T follicular helper cell (primary cell): ENCODE data around the gene C1orf52.
"Not testable (repeated sequence)": the region's sequence is repeated elsewhere in the genome, so short reads cannot be mapped to it uniquely, and the experiment has no call there.

ENCODE experiments used
- DNase-seq: peaks from one replicate; pipeline ENCODE4 v3.0.0-alpha.2; 2020; ENCODE audit warnings: low read depth

Gene C1orf52

DNA sequence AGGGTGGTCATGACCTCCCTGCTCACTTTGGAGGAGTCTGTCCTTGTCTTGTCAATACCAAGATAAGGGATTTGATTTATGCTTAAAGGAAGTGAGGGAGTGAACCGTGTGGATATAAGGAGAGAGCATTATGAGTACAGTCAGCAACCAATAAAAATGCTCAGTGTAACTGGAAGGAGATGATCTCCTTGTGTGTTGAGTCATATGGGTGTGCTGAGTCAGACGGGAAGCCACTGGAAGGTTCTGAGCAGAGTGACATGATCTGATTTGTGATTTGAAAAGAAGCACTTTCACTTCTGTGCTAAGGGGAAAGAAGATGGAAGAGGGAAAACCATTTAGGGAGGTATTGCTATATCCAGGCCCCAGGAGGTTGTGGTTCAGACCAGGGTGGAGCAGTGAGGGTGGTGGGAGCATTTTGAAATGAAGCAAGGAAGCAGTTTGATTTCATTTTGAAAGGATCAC is 19.4 kb upstream of the C1orf52 start:
- no peak for DNase-seq

DNA sequence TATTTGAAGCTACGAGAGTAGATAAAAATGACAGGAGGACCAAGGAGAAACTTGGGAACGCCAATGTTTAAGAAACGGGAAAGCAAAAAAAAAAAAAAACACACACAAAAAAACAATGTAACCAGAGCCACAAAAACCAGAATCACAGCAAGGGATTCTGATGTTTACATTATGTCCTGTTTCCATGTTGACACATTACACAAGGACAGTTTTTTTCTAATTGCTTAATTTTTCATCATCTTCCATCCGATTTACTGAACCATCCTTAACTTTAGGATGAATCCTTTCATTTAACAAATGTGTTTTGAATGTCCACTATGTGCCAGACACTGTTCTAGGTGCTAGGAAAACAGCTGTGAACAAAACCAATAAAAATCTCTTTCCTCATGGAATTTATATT is 18.3 kb upstream of the C1orf52 start:
- DNase-seq: no peak

DNA sequence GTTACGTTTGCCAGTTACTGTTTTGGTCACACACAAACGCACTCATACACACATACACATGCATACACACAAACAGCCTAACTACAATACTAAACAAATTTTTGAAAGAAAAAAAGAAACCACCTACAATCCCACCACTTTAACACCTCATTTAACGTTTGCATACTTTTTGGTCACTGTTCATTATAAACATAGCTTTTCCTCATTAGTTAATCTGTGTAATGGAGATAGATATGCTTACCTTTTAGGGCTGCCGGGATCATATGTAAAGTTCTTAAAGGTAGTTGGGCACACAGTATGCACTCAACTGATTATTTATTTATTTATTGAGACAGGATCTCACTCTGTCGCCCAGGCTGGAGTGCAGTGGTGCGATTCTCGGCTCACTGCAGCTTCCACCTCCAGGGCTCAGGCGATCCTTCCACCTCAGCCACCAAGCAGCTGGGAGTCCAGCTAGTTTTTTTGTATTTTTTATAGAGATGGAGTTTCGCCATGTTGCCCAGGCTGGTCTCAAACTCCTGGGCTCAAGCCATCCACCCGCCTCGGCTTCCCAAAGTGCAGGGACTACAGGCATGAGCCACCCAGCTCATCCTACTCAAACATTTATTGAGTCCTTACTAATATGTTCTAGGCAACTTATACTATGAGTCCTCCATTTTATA is 17.6 kb upstream of the C1orf52 start:
- no peak for DNase-seq

DNA sequence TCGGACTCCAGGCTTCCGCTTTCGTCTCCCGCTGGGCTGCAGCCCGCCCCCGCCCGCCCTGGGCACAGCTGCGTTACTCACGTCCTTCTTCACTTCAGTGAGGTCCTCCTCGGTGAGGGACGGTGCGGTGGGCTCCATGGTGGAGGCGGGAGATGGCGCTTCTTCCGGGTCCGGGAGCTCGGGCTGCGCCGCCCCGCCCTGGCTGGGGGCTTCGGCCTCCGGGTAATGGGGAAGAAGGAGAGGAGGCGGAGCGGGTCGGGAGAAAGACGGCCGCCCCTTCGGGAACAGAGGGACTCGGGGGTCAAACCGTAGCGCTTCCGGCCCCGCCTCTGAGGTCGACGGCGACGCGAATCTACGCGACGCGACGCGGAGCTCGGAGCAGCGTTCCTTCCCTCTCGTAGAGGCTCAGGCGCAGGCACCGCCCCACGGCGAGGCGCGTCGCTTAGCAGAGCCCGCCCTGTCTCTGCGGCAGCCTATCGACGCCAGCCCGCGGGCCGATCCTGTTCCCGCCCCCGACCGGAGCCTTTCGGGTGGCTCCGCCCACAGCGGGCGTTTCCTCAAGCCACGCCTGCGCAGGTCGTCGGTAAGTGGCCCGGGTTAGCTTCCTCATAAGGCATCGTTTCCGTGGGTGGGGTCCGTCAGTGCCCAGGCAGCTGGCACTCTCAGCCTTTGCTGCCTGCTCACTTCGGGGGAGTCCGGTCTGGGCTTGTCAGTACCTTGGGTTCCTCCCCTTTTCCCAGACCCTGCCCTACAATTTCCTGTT is 16.9 kb upstream of the C1orf52 start, which contains the start of gene BCL10:
Gene BCL10 (minus strand): TSS at position 418 of the 763 bp plus-strand sequence. CDS start 280 bp downstream, at position 138.
- DNase-seq: peak; percentile 95

DNA sequence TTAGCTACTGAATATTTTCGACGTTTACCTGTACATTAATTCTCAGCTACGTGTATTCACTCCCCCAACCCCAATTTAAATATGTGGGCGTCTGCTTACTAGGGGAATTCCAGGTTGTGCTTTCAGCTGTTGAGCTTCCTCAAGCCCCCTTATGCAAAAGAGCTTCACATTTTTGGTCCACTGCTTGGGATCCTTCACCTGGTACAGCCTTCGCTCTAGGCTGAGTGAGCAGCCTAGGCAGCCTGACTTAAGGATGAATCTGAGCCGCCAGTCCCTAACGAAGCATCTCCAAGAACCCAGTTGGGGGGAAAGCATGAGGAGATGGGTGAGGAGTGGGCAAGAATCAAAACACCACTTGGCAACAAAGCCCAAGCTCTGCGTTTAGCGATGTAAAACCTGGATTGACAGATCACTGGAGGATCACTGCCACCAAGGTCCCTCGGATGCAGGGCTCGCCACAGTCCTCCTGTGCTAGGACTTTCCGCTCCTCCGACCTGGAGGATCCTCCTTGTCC is 16.3 kb upstream of the C1orf52 start:
- no peak for DNase-seq

DNA sequence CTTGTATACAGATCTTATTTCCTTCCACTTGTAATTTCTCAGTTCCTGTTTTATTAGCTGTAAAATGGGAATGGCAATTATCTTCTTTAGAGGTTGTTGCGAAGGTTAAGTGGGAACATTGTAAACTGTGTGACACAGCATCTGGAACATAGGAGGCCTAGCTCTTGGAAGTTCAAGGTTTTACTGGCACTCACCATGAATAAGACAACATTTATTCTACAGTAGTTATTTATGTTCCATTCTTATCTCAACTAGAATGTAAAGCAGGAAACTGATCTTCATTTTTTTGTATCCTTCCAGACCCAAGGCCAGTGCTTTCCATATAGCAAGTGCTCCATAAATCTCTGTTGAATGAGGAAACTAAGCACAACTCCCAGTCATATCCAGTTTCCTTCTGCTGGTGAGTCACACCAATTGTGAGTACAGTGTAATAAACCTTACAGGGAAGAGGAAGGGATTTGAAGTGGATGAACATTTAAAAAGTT is 15.5 kb upstream of the C1orf52 start:
- no peak for DNase-seq

DNA sequence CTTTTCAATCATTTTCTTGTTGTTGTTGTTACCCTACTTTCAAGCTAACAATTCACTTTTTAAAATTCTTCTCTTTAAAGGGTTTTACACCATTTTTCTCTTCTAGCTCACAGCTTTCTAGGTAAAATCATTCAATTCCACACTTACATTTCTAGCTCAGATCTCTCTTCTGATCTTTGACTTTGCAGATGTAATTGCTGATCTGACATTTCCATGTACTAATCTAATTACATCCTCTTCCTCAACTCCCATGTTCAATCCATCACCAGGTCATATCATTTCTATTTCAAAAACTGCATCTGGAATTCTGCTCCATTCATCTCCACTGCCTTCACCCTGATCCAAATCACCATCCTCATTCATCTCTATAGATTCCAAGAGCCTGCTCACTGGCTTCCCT is 13.9 kb upstream of the C1orf52 start:
- DNase-seq: no peak

DNA sequence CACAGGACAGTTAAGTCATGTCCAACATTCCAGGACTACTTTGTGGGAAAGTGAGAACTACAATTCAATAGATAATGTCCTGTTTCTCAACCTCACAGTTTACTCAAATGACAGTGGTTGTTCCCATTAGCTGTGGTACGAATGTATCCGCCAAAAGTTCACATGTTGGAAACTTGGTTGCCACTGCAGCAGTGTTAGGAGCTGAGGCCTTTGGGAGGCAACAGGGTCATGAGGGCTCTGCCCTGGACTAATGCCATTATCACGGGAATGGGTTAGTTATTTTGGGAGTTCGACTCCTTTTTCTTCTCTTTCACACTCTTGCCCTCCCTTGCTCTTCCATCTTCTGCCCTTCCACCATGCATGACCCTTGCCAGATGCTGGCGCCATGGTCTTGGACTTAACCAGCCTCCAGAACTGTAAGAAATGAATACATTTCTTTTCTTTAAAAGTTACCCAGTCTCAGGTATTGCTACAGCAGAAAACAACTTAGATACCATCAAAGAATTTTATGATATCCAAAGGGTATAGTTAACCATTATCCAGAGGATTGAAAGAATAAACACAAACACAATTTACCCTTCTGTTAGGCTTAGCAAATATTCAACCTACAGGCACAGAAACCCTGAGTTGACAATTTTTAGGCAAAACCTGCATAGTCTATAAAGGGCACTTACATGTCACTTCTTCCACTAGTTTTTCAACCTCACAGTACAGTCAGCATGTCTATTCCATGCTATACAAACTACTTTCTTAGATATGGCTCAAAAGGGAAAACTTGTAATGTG is 9.5 kb upstream of the C1orf52 start:
- DNase-seq: no peak

DNA sequence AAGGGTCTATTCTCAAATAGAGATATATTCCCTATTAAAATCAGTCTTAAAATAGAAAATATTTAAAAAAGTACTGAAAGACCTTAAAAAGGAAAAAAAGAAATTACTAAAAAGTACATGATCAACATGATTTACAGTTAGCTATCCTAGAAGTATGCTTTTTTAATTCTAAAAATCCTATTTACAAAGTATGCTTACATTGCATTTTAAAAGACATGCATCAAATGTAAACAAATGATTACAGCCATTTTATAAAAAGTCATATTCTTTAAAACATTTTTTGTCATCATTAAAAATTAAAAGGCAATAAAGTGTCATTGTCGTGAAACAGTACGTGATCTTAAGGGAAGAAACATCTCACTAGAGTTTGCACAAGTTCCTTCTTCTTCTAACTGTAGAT is 7.9 kb upstream of the C1orf52 start:
- DNase-seq: no peak

DNA sequence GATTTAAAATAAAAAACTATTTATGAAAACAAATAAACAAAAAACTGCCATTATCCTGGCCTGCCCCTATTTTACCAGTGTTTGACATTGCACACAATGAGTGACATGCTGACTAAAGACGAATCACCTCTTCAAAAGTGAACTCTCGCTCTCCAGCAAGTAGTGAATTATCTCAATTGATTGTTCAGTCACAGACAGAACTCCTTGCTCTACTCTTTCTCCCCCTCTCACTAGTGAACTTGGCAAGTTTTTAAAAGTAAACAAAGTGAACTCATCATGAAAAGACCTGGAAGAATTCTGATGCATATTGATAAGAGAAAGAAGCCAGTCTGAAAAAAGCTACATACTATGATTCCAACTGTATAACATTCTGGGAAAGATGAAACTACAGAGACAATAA is 4.7 kb upstream of the C1orf52 start:
- DNase-seq: no peak

DNA sequence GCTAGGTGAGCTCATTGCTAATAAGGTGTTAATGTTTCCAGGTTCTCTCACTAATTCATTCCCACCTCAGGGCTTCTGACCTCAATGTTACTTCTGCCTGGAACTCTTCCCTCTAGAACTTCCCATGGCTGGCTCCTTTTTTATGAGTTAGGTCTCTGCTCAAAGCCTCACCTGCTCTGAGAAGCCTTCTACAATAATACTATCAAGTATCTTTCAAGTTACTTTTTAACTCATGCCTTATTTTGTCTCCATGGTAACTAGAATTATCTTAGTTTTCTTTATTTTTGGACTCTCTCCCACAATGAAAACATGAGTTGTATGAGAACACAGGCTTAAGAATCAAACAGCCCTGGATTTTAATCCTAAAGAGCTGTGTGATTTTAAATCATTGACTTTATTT is 3.5 kb upstream of the C1orf52 start:
- DNase-seq: no peak

DNA sequence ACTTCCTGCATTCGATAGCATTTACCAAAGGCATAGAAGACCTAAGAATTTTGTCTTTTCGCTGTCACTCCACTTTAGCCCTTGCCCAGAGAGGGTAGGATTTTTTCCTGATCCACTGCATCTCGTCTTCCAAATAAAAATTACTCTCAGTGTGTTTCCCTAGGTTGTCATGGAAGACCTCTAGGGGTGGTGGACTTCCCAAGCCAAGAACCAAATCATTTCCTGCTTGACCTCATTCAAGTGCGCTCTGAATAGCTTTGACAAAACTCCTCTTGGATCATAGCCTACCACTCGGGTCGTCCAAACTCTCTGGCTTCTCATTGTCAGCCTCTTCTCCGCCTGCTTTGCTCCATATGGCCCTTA is 431 bp upstream of the C1orf52 start:
- DNase-seq: no peak

DNA sequence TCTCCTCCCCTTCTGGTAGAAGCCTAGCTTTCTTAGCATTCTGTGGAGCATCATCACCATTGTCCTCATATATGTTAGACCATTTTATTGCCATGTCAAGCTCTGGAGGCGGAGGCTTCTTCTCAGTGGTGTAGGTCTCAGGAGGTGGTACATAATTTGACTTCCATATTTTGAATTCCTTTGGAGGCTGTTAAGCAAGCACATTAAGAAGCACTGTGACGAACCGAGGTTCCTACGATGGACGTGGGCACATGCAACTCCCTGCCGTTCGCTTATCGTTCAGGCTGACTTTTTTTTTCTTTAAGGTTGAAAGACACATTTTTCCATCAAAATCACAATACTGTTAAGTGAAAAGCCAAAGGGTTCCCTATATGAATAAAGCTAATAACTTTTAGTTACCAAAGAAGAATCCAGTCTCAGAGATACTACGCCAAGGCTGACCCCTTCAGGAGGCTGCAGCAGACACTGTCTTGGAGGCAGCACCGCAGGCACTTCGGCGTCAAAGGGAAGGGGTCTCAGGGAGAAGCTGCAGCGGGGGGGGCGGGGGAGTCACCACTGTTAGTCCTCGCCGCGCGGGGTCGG is 835 bp downstream of the C1orf52 start:
- DNase-seq: no peak

DNA sequence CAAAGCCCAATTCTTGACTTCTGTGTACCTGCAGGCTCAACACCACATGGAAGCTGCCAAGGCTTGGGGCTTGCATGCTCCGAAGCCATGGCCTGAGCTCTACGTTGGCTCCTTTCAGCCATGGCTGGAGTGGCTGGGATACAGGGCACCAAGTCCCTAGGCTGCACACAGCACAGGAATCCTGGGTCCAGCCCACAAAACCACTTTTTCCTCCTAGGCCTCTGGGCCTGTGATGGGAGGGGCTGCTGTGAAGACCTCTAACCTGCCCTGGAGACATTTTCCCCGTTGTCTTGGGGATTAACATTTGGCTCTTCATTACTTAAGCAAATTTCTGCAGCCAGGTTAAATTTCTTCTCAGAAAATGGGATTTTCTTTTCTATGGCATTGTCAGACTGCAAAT is 10.4 kb downstream of the C1orf52 start:
- not testable (repeated sequence) for DNase-seq

DNA sequence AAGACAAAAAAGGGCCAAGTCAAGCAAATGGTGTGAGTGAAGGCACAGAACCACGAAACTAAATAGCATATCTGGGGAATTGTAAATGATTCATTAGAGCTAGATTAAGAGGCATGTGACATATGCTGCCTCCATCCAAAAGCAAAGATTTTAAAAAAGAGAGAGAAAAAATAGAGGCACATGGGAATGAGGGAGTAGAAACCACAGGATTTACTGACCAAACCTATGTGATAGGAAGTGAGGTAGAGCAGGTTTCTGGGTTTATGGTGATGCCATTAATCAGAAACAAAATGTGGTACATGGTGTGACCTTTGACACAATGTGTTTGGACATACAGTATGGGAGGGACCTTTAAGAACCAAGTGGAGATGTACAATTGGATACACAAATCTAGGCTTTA is 13.6 kb downstream of the C1orf52 start:
- DNase-seq: no peak

DNA sequence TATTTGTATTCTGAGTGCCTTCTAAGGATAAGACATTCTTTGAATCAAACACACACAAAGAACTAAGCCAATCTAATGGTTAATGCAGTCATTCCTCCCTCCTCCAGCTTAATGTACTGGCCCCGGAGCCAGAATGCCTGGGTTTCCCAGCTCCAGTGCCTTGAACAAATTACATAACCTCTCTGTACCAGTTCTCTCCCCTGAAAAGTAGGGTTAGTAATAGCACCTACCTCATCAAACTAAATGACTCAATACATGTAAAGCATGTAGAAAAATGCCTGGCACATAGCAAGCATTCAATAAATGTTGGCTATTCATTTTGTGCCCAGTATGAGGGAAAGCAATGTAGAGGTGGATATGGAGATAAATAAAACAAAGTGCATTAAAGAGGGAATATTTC is 14.0 kb downstream of the C1orf52 start:
- DNase-seq: no peak

DNA sequence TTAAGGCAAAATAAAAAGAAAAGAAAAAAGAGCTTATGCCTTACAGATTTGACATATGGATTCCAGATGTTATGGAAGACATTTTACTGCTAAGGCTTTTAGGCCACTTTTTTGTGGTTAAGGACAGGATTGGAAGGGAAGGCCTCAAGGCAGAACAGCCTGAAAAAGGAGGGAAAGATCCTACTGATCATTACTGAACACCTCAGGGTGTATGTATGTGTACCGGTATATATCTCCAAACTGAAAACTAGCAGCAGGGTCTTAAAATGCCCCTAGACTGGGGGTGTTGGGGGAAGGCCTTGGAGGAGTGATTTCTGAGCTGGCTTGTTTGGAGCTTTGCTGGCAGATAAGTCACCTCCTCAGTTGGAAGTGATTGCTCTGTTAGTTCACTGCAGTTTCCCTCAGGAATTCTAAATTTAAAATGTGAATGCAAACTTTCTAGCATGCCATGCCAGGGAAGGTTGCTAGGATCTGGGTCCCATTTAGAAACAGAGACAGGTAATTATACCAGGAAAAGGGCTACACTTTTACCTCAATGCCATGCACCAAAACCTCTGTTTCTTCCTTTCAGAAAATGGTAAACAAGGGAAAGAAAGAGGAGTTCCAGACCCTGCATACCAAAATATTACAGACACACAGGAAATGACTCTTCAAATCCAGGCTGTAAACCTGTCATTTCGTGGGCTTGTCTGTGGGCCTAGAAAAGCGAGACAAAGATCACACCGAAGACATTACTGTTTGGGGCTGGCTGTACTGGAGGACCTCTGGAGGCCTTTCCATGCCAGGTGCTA is 15.0 kb downstream of the C1orf52 start:
- DNase-seq: no peak

DNA sequence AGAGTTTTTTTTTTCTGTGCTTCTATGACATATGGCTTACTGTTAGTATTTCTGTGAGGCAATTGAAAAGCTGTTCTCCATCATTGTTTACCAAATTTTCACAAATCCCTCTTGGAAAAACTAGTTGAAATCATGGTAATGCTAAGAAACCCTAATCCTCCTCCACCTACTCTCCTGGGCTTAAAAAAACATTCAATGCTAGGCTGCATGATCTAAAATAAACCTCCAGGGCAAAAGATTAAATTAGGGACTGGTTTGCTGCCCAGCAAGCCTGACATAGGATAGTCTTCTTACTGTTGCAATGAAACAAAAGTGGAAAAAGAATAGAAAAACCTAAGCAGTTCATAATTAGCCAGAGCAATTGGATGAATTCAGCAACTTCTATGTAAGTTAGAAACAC is 16.1 kb downstream of the C1orf52 start:
- no peak for DNase-seq

DNA sequence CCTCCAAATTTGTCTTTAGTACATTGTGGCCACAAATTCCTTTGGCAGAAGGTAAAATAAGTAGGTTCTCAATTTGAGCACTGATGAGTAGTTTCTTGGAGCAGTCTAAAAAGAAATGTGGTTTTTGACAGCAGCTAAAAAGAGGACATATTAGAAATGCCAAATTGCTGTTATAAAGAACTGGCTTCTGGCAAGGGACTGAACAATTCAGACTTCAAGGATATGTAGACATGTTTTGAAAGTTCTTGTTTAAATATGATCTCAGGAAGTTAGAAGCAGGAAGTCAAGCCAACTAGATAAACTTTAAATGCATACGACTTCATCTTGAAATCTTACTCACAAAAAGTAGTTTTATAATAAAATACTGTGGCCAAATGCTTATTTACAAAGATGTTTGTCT is 18.8 kb downstream of the C1orf52 start:
- DNase-seq: no peak

DNA sequence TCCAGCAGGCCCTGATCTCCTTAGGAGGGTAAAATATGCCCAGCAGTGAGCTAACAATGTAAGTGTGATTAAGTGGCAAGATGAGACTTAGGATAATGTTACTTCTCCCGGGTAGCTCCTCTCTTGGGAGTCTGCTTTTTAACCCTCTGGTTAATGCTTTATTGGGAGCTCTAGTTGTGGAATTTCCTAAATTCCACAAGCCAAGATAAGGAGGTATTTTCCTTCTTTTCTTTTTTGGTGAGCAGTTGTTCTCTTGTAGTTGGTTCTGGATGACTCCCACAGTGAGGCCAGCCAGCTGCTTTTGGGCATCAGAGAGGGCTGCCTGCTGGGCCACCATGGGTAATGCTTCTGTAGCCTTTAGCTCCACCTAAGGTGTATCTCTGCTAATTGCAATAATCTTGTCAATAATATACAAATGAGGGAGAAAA is 19.3 kb downstream of the C1orf52 start:
- DNase-seq: no peak

DNA sequence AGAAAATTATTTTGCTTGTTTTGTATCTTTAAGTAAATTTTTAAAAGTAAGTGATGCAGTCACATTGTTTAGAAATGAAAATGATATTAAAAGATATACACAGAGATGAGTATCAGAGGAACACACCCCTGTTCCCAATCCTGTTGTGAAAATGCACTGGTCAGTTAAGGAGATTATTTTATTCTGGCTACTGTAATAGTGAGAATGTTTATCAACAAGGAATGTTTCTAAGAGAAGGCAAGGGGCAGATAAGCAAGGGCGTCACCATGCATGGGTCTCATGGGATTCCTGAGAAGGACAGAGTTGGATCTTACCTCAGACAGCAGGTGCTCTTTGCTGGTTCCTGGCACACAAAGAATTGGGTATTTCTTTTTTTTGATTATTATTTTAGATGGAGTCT is 21.8 kb downstream of the C1orf52 start:
- no peak for DNase-seq
